Esophagus squamous epithelium (tissue), 5 donors: ENCODE measurements around the gene PELI1. TPM values are rescaled to one million over a fixed set of nuclear protein-coding genes. Genes with fewer than 3 reads are reported as not detected.

Experiments
- DNase-seq: peaks from one replicate; lab custom pipeline; 2025; lab: John Stamatoyannopoulos, UW
- H3K27ac ChIP-seq, 4 donors: fragments of 200-600 bp; sonication (generic); one replicate each; pipeline ENCODE4 v1.5.1; 2016 to 2019; ENCODE audit warnings: mild to moderate bottlenecking in 1 of 4
- H3K27me3 ChIP-seq, 4 donors: fragments of 200-600 bp; sonication (generic); 1 replicate in 3 of 4; 2 replicates in 1 of 4; pipeline versions ENCODE4 v1.5.1 to v1.6.0; 2017 to 2021; ENCODE audit warnings: antibody characterized with exemption in 1 of 4
- H3K36me3 ChIP-seq, 3 donors: fragments of 200-600 bp; sonication (generic); one replicate each; pipeline ENCODE4 v1.5.1; 2016 to 2019
- H3K4me1 ChIP-seq, 3 donors: fragments of 200-600 bp; sonication (generic); one replicate each; pipeline ENCODE4 v1.5.1; 2017 to 2019
- H3K4me3 ChIP-seq, 4 donors: fragments of 200-600 bp; sonication (generic); 1 replicate in 3 of 4; 2 replicates in 1 of 4; pipeline ENCODE4 v1.5.1; 2016 to 2019; ENCODE audit warnings: mild to moderate bottlenecking in 2 of 4, moderate library complexity in 1 of 4
- H3K9me3 ChIP-seq, 3 donors: fragments of 200-600 bp; sonication (generic); one replicate each; pipeline ENCODE4 v1.5.1; 2016 to 2019
- CTCF ChIP-seq, 6 experiments: fragments of 450-650 bp in 4 of 6; fragments of 200-600 bp in 2 of 6; sonication (generic) in 2 of 6; IDR thresholded peaks; one replicate each; pipeline ENCODE4 v1.5.1; 2016 to 2019; ENCODE audit warnings: antibody characterized with exemption in 6 of 6, mild to moderate bottlenecking in 4 of 6, moderate library complexity in 4 of 6
- POLR2A ChIP-seq, 4 donors: fragments of 450-650 bp; IDR thresholded peaks; one replicate each; pipeline ENCODE4 v1.6.1; 2017; ENCODE audit warnings: antibody characterized with exemption in 4 of 4, mild to moderate bottlenecking in 4 of 4, moderate library complexity in 3 of 4
- WGBS, 2 donors: methylation state at CpG; one replicate each; pipeline ENCODE4 v1.1.5; 2018; 5-methylcytosine and 5-hydroxymethylcytosine counted together
- intact Hi-C: fragments of 100-400 bp; cut with DNase I; formaldehyde crosslinking; loops from one replicate; pipeline ENCODE4 v1.15.0; 2022
- total RNA-seq, 4 donors: library from RNA; depleted of rRNA; stranded (reverse); fragments of >200 nt; gene quantifications; one replicate each; pipeline ENCODE4 v1.1.0, GENCODE V29; 2016
- donor health status: DM: yes; HTN: yes; CAD: no.

PELI1 gene
- total RNA-seq, 4 donors from 2014 or later: 23.7 to 40.4 (median 34.5) TPM

DNA sequence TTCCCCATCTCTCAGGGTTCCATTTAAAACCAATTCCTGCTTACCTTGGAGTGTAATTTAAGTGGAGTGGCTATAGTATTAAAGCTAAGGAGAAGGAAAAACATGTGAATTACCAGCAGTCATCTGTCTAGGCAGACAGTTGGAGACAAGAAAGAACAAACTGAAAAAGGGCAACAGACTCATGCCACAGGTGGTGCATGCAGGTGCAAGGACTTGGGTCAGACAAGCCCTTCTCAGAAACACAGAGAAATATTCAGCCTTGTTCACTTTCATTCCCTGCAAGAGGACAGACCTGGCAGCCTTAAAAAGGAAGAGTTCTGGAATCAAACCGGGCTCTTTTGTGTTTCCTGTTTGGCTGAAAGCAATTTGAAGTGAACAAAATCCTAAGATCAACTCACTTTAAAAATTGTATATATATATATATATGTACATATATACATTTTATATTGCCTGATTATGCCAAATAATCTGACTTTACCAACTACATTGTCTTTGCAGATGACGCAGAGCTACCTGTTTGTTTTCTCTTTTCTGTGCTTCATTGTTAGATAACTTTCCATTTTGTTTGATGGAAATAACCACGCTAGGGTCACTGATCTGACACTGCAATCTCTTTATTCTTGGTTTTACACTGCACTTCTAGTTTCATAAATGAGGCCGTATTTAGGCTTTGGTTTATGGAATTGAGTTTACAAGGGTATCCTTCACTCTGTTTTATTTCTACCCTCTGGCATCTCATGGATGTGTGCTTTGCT lies 89.9 kb downstream of the PELI1 start:
- Histone ChIP-seq H3K9me3 (no peaks in the 10 kb centered on the region), H3K27me3 (no peaks in the 10 kb centered on the region), H3K4me1 (peaks cover 0 to 14% (median 3%) of the 10 kb centered on the region in 3 donors), H3K4me3 (no peak overlapping the region), H3K27ac (no peak overlapping the region), H3K36me3 (no peaks in the 10 kb centered on the region)
- no peak for TF ChIP-seq CTCF (IDR thresholded peaks at IDR 0.05)
- TF ChIP-seq POLR2A (IDR thresholded peaks at IDR 0.05): no peak
- no peak for DNase-seq
- intact Hi-C loops: loop anchor here (10.0 kb wide), 1 partner anchor 270 kb away; no protein-coding TSS in a partner anchor
- WGBS, 2 donors: 57 to 59% methylated on average over 4 of the region's 4 CpGs

DNA sequence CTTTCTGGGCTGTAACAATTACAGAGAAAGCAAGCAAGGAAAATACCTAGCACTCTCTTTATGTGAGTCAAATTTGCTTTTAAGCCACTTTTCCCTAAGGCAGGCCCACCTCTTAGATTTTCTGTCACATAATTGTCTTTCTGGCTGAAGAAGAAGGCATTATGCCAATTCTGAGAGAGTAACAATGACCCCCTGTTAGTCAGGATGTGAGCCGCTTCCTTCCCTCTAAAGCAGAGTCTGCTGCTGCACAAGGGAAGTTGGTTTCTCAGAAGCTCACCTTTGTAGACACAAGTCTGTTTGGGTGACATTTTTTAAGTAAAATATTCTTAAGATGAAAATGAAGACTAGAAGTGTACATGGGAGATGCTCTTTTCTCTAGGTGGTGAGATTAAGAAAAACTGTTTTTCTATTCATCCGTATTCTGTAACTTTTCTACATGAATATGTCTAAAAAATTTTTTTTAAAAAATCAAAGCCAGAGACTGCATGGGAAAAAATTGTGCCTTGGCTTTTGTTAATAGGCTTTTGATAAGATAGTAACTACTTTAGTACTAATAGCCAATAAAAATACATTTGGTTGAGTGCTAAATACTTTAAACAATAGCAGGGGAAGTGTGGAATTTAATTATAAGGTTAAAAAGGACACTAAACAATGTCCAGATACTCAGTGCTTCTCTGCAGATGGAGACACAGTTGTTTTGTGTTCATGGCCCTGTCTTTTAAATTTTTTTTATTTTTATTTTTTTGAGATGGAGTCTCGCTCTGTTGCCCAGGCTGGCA lies 91.6 kb downstream of the PELI1 start:
- H3K4me3 ChIP-seq: no peak overlapping the region
- WGBS, 2 donors: 74 to 95% methylated on average over 3 of the region's 3 CpGs
- peak overlapping the region in 2 of 4 donors; percentile 30 to 51 for H3K27ac ChIP-seq
- no peaks in the 10 kb centered on the region for H3K27me3 ChIP-seq
- no peaks in the 10 kb centered on the region for H3K9me3 ChIP-seq
- H3K36me3 ChIP-seq: no peaks in the 10 kb centered on the region
- DNase-seq: no peak
- TF ChIP-seq CTCF (IDR thresholded peaks at IDR 0.05) (no peak), POLR2A (IDR thresholded peaks at IDR 0.05) (no peak)
- intact Hi-C loops: loop anchor here (10.0 kb wide), 1 partner anchor 272 kb away; no protein-coding TSS in a partner anchor
- H3K4me1 ChIP-seq: peaks cover 0 to 15% (median 3%) of the 10 kb centered on the region in 3 donors

DNA sequence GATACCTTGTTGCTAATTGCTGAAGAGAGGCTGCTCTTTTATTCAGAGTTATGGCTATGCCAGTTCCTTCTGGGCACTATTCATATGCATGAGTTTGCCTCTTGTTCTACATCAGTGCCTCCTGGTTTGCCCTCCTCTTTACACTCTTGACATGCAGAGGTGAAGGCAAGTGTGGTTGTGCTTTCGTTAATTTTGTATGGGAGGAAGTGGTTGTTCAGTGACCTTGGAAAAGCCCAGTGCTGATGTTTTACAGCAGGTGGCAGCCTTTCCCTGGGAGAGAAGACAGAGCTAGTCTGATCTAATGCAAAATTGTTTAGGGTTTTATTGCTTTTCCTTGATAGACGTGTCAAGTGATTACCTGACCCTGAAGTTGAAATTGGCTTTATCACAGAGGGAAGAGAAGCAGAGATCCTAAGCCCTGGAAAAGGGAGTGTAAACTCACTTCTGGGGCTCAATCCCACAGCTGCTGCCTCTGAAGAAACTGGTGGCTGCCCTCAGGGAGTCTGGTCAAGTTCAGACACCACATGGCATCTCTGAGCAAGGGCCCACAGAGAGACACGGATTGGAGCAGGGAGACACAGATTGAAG lies 94.5 kb downstream of the PELI1 start:
- Histone ChIP-seq H3K27ac (peak overlapping the region in 2 of 4 donors; percentile 32 to 58), H3K4me1 (peaks cover 0 to 15% (median 3%) of the 10 kb centered on the region in 3 donors), H3K4me3 (no peak overlapping the region), H3K9me3 (no peaks in the 10 kb centered on the region), H3K27me3 (no peaks in the 10 kb centered on the region), H3K36me3 (no peaks in the 10 kb centered on the region)
- WGBS, 2 donors: 0 to 5% methylated on average over 3 of the region's 3 CpGs
- TF ChIP-seq POLR2A (IDR thresholded peaks at IDR 0.05): no peak
- TF ChIP-seq CTCF (IDR thresholded peaks at IDR 0.05): peak; percentile 54 to 94 (median 81)
- intact Hi-C loops: loop anchor here (10.0 kb wide), 2 partner anchors 275 to 435 kb away; no protein-coding TSS in a partner anchor
- peak; percentile 31 for DNase-seq

GRCh38 chr2:64045938-64046337 lies 98.3 kb downstream of the PELI1 start:
- no peak overlapping the region for H3K27ac ChIP-seq
- TF ChIP-seq CTCF (IDR thresholded peaks at IDR 0.05): no peak
- intact Hi-C loops: loop anchor here (10.0 kb wide), 1 partner anchor 439 kb away; no protein-coding TSS in a partner anchor
- no peaks in the 10 kb centered on the region for H3K27me3 ChIP-seq
- 94% methylated on average over 2 of the region's 2 CpGs for WGBS, 2 donors
- peaks cover 0 to 9% (median 3%) of the 10 kb centered on the region in 3 donors for H3K4me1 ChIP-seq
- no peaks in the 10 kb centered on the region for H3K36me3 ChIP-seq
- no peaks in the 10 kb centered on the region for H3K9me3 ChIP-seq
- no peak for DNase-seq
- H3K4me3 ChIP-seq: no peak overlapping the region

Other genes starting within 250 kb of the PELI1 start
- gene VPS54, start 125.0 kb downstream of the PELI1 start, total RNA-seq: 10 to 100 TPM; 10.4 to 25.2 (median 19.0) TPM